ENCODE results near the gene RFXAP.

Gene RFXAP

DNA sequence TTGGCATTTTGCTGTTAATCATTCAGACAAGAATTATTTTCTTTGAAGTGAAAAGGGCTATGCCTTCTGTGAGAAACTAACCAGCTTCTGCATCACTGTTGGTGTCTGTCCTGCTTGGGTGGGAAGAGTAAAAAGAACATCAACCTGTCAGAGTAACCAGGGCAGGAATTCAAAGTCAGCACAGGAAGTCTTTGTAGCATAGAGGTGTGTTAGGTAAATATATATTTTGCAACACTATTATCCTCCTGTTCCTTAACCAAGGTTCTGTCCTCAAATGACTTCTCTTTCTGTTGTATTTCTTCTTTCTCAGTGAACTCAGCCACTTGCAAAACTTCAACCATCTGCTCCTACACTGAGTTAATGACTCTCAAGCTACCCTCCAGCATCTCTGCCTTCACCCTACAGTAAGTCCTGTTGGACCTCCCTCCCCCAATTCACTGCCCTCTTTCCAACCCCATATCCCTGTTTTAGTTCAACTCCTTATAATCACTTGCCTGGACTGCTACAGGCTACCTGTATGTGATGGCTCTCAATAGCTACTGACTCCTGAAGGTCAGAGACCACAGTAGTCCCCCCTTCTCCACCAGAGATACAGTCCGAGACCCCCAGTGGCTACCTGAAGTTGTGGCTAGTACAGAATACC lies 51.1 kb downstream of the RFXAP start:
- DNase-seq: no peak

DNA sequence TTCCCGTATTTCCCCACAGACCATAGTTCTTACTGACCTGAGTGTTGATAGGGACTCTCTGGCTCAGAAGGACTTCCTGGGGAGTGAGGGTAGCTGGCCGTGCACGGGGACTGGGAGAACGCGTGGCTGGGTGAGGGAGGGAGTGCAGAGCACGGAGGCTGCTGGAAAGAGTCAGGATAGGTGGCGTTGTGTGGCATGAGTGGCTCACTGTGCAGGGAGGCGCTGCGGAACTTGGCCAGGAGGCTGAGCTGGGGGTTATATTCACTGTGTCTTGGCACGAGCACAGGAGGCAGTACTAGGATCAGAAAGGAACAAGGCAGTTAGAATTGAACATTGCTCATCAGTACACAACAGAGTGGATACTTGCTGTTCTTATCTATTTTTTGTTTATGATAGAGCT lies 53.6 kb downstream of the RFXAP start:
- DNase-seq: no peak

DNA sequence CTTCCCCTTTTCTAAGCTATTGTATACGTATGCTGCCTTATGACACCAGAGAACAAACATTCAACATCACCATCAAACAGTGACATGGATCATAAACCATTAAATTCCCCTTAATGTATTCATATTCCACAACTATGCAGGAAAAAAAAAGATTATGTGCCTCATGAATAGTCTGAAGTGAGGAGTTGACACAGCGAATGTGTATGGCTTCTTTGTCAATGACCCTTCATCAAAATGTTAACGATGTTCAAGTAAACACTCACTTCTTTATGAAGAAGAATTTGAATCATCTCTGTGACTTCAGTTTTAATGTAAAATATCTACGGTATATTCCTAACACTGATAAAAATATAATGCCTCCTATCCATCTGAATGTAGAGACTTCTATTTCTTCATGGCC lies 56.4 kb downstream of the RFXAP start:
- DNase-seq: no peak

DNA sequence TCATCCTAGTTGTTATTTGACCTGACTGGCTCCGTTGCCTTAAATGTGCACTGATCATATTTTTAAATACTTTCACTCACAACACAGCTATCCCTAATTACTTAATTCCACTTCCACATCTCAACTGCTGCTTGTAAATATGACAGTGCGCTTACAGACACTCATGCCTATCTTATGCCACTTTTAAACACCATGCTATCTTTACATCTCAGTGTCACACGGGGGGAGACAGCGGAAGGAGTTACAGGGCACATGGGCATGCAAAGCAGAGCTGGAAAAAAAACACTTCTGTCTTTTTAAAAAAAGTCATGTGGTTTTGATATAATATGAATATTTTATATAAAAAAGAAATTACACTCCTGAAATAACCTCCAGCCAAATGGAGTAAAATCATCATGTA lies 56.9 kb downstream of the RFXAP start:
- DNase-seq: no peak

Data from NK-92 treated with Interleukin-12 subunit alpha and Interleukin-12 subunit beta, amount 100 ng/mL, for 24 hours (cell line).